DMS153 treated with DMSO at 0.1 percent for 48 hours (cell line): ENCODE measurements around the gene CTXN3.
"Not testable (repeated sequence)": the region's sequence is repeated elsewhere in the genome, so short reads cannot be mapped to it uniquely, and the experiment has no call there.

Experiments used
- DNase-seq: peaks from one replicate; lab custom pipeline; 2025; ENCODE audit not compliant: unreplicated experiment; lab: John Stamatoyannopoulos, UW

The CTXN3 gene

DNA sequence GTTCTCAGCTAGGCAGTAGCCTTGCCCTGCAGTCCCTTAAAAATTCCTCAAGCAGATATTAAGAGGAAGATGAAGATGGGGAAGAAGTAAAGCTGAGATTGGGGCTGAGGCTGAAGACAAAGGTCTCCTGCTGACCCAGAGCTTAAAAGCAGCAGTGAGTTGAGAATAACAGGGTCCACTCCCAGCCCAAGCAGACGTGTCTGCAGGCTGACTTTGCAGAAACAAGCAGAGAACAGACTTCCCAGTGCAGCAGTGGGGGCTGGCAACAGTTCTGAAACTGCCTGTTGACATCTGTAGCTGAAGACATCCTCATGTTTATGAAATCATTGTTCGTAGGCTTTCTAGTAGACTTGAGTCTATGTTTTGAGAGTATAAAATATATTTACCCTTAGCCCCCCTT lies 1.1 kb downstream of the CTXN3 start:
- DNase-seq: no peak

- DNase-seq: no peak
These were observed 1.8 kb downstream of the CTXN3 start for GRCh38 chr5:127650649-127651048.

- no peak for DNase-seq
These were observed 4.2 kb downstream of the CTXN3 start for GRCh38 chr5:127652952-127653611.

- DNase-seq: no peak
These were observed 7.9 kb downstream of the CTXN3 start for GRCh38 chr5:127656825-127657224.

- DNase-seq: no peak
These were observed 11.3 kb downstream of the CTXN3 start for GRCh38 chr5:127660047-127660733.

DNA sequence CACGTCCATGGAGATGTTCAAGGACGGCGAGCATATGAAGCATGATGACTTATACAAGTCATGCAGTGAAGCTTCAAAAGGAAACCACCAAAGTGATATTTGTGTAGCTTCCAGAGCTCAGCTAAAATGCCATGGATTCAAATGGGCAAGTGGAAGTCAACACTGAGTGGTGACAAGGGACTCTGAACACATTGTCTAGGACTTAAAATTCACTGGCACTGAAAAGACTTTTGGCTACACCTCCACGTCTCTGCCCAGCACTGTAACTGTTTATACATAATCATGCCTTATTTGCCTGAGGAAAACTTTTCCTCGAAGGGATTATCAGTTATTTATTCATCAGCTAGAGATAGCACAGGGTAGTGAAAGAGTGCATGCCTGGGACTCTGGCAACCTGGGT lies 15.2 kb downstream of the CTXN3 start:
- no peak for DNase-seq

DNA sequence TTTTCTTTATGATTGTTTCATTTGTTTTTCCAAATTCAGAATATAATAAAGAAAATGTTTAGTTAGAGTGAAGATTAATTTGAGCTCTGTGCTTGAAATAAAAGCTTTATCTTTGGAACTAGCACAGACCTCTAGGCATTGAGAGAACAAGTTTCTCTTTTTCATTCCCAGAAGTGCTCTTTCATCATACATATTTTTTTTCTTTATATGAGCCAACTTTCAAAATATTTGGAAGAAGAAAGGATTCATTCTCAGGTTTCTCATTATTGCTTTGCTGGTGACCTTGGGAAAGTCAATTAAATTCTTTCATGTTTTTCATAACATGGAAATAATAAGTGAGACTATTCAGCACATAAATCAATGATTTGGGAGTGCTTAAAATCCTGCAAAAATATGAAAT lies 16.8 kb downstream of the CTXN3 start:
- DNase-seq: no peak

DNA sequence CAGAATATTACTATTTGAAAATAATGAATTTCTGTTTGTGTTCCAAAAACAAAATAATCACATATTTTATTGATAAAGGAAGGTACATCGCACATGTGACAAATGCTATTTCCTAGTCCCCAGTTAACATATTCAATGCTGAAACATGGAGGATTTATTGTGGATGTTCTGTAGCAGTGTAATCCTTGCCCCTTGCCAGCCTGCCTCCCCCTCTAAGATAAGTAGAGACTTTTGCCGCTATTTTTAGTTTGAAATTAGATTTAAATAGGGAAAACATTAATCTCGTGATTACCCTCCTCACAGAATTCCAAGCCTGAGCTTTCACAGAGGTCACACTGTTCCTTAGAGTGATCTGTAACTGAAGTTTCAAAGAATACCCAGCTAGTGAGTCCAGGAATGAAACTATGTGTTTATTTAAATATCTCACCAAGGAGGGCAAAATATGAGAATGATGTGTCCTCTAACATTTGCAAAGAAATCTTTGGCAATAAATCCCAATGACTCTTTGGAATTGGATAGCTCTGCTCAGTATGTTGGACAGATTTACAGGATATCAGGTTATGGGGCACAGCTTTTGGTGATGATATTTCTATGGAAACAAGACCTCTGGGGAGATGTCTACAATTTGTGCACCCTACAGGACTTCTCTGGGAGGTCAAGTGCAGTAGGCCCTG lies 17.3 kb downstream of the CTXN3 start:
- DNase-seq: no peak

DNA sequence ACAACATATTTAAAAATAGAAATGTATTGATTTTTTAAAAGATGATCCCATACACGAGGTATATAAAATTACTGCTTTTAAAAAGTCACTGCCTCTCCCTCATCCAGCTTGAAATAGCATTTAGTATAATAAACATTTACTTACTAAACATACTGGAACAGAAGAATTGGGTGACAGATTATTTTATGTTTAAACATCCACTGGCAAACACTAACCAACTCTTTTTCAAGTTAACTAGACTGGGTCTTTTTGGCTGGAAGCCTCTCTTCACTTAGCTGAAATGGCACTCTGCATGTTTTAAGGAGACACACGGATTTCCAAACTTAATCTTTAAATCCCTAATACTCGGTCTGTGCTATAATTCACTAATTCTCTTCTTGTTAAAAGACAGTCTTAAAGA lies 19.0 kb downstream of the CTXN3 start:
- no peak for DNase-seq

- DNase-seq: no peak
These were observed 22.3 kb downstream of the CTXN3 start for GRCh38 chr5:127671218-127671617.

- DNase-seq: no peak
These were observed 24.4 kb downstream of the CTXN3 start for GRCh38 chr5:127673117-127673800.

DNA sequence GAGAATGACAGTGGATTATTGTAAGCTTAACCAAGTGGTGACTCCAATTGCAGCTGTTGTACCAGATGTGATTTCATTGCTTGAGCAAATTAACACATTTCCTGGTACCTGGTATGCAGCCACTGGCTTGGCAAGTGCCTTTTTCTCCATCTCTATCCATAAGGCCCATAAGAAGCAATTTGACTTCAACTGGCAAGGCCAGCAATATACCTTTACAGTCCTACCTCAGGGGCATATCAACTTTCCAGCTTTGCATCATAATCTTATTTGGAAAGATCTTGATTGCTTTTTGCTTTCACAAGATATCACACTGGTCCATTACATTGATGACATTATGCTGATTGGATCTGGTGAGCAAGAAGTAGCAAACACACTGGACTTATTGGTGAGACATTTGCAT lies 28.1 kb downstream of the CTXN3 start:
- not testable (repeated sequence) for DNase-seq

DNA sequence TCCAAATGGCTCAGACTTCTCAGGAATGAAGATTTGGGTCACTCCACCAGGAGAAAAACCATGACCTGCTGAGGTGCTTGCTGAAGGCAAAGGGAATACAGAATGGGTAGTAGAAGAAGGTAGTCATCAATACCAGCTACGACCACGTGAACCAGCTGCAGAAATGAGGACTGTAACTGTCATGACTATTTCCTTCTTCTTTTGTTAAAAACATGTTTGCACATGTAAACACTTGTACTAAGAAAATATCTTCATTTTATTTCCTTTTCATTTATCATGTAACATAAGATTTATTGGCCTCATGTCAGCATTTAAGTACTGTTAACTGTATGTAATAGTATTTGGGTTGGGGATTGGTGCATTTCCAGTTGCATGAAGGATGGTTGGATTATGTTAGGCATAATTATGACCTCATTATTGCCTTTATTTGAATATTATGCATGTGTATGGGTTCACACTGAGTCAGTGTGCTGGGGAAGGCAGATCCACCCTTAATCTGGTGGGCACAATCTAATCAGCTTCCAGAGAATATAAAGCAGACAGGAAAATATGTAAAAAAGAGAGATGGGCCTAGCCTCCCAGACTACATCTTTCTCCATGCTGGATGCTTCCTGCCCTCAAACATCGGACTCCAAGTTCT lies 30.9 kb downstream of the CTXN3 start:
- DNase-seq: not testable (repeated sequence)

DNA sequence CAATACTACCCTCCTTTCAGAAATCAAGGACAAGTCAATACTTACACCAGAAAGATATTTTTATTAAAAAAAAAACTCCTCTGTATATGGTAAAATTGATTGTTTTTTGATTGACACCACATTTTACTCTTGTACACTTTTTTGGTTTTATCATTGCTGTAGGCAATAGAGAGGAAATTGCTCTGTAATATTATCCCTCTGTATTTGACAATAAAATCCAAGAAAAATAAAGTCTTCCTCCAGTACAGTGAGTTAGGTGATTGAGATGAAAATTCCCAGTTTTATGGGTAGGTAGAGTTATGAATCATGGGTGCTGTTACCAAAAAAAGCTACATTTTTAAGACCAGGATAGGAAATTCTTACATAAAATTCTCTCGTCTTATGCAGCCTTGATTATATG lies 31.7 kb downstream of the CTXN3 start:
- no peak for DNase-seq

DNA sequence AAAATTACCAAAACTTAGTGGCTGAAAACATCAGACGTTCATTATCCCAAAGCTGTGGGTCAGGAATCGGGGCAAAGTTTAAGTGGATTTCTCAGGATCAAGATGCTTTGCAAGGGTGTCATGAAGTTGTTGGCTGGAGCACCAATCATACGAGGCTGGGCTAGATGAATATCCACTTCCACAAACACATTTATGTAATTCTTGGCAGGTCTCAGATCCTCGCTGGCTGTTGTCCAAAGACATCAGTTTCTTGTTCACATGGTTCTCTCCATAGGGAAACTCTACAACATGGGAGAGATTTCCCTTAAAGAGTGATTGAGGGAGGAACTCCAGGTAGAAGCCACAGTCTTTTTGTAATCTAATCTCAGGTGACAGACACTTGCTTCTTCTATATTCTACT lies 34.1 kb downstream of the CTXN3 start:
- DNase-seq: no peak

- no peak for DNase-seq
These were observed 36.0 kb downstream of the CTXN3 start for GRCh38 chr5:127684726-127685467.

DNA sequence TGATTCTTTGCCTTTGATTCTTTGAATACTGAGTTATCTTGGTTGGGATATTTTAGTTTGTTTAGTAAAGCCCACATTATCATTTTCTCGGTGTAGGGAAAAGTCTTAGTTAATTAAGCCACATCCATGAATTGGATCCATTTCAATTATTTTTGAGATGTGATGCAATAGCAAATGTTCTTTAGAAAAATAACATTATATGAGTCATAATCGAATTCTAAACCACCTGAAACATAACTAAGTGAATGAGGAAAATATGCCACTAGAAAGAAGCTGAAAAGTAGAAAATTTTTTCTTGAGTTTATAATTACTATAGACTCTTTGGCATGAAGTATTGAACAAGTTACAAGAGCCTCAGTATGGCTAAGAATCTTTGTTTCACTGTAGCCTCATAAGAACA lies 36.8 kb downstream of the CTXN3 start:
- DNase-seq: no peak

- no peak for DNase-seq
These were observed 37.5 kb downstream of the CTXN3 start for GRCh38 chr5:127686424-127686823.

DNA sequence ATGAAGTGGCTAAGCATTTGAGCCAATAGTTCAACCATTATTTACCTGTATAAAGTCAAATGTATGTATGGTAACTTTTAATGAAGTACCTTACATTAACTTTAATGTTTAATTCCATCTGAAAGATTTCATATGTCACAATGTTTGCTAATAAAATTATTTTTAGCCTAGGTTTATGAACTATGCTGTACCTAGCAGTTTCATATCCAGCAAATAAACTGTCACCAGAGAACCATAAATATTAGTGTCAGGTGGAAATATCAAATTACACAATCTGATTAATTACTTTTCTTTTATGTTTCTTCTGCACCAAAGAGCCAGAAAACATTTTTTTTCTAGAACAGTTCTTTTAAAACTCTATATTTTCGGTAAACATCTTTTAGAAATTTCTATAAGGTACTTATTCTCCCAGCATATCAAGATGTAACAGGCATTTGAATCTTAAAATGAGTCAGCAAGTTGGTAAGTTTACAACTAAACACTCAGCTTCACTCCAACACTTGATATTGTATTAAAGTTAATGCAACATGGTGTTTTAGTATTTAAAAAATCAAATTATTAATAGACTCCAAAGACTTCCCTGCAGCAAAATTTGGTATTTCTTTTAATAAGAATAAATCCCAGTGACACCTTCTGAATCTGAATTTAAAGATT lies 45.8 kb downstream of the CTXN3 start:
- DNase-seq: no peak

- DNase-seq: no peak
These were observed 46.5 kb downstream of the CTXN3 start for GRCh38 chr5:127695346-127695745.
